SK-MEL-5 (cell line): ENCODE results near the gene WDSUB1. TPM values are rescaled to one million over a fixed set of nuclear protein-coding genes. Genes with fewer than 3 reads are reported as not detected.
A peak's percentile ranks its signal among the peaks of the same experiment; 100 is the strongest.

Source experiments
- DNase-seq: peaks from one replicate; pipeline ENCODE4 v3.0.0-alpha.2; 2016; ENCODE audit warnings: low read depth, low spot score
- in situ Hi-C: cut with HindIII; loops from 2 replicates; pipeline ENCODE4 v1.10.0; 2016; ENCODE audit warnings: low sequenced_read_pairs, high pct_unique_total_duplicates, low pct_unique_long_range_greater_than_20kb
- total RNA-seq: library from RNA; depleted of rRNA; stranded (reverse); fragments of >200 nt; shearing (Covaris generic); gene quantifications from 2 replicates; pipeline ENCODE4 v1.2.3, GENCODE V29; 2014

Gene WDSUB1
- total RNA-seq, 1 experiment from 2014 or later = 20.3 TPM

- in situ Hi-C loops = no loop called here
- peak; percentile 56 for DNase-seq
Measured at GRCh38 chr2:159208438-159208837, 78.1 kb downstream of the WDSUB1 start.

- in situ Hi-C loops = no loop called here
- no peak for DNase-seq
Measured at GRCh38 chr2:159206736-159207380, 79.6 kb downstream of the WDSUB1 start.

GRCh38 chr2:159204381-159205144, 81.9 kb downstream of the WDSUB1 start:
- in situ Hi-C loops = no loop called here
- DNase-seq = no peak

- no peak for DNase-seq
- in situ Hi-C loops = no loop called here
Measured at GRCh38 chr2:159202568-159203071, 83.9 kb downstream of the WDSUB1 start.

GRCh38 chr2:159201360-159202063, 85.0 kb downstream of the WDSUB1 start:
- DNase-seq = no peak
- in situ Hi-C loops = no loop called here

- in situ Hi-C loops = no loop called here
- no peak for DNase-seq
Measured at GRCh38 chr2:159200498-159200897, 86.0 kb downstream of the WDSUB1 start.

GRCh38 chr2:159199761-159200465, 86.6 kb downstream of the WDSUB1 start:
- in situ Hi-C loops = no loop called here
- no peak for DNase-seq

- DNase-seq = no peak
- in situ Hi-C loops = no loop called here
Measured at GRCh38 chr2:159199236-159199635, 87.3 kb downstream of the WDSUB1 start.

- DNase-seq = no peak
- in situ Hi-C loops = no loop called here
Measured at GRCh38 chr2:159196393-159196925, 90.0 kb downstream of the WDSUB1 start.

GRCh38 chr2:159195697-159196096, 90.8 kb downstream of the WDSUB1 start:
- in situ Hi-C loops = no loop called here
- no peak for DNase-seq

GRCh38 chr2:159194241-159194640, 92.3 kb downstream of the WDSUB1 start:
- no peak for DNase-seq
- in situ Hi-C loops = no loop called here

GRCh38 chr2:159193791-159194190, 92.7 kb downstream of the WDSUB1 start:
- DNase-seq = no peak
- in situ Hi-C loops = no loop called here

GRCh38 chr2:159192371-159192918, 94.1 kb downstream of the WDSUB1 start:
- DNase-seq = no peak
- in situ Hi-C loops = no loop called here

- in situ Hi-C loops = no loop called here
- DNase-seq = no peak
Measured at GRCh38 chr2:159188449-159188848, 98.1 kb downstream of the WDSUB1 start.

GRCh38 chr2:159187106-159187505, 99.4 kb downstream of the WDSUB1 start:
- no peak for DNase-seq
- in situ Hi-C loops = no loop called here

GRCh38 chr2:159186462-159186861, 100.0 kb downstream of the WDSUB1 start:
- in situ Hi-C loops = no loop called here
- DNase-seq = no peak
